DLD1 (cell line): ENCODE data around the gene PACS1.

Experiments used
- in situ Hi-C: cut with HindIII; loops from 2 replicates; pipeline ENCODE4 v1.10.0; 2017; ENCODE audit warnings: low sequenced_read_pairs

The PACS1 gene

DNA sequence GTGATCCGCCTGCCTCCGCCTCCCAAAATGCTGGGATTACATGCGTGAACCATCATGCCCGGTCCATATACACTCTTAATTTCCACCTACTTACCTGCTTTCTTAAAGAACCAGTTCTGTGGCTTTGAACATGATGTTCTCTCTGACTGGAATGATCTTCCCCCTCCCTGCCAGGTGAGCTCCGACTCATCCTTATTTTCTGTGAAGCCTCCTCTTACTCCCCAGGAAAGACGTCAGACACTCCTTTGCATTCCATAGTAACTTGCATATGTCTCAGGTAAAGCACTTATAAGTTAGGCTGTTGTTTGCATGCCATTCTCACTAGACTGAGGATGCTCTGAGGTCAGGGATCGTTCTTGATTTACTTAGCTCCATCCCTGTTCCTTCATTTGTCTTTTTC is 106.6 kb downstream of the PACS1 start:
- in situ Hi-C loops, result loop anchor here (25.0 kb wide), 1 partner anchor 89 kb away; no protein-coding TSS in a partner anchor

DNA sequence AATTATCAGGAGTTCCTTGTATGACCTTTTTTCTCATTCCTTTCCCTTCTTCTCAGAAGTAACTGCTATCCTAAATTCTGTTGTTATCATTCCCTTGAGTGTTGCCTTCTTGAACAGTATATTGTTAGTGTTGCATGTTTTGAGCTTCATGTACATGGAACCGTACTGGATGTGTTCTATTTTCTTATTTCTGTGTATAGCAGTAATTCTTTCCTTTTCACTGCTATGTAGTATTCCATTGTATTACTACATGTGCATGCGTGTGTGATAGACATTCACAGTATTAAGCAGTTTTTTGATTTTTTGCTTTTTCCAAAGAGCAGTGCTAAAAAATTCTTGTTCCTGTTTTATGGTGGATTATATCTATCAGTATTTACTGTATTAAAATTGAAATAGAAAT is 108.1 kb downstream of the PACS1 start:
- in situ Hi-C loops, result loop anchor here (25.0 kb wide), 1 partner anchor 91 kb away; no protein-coding TSS in a partner anchor

DNA sequence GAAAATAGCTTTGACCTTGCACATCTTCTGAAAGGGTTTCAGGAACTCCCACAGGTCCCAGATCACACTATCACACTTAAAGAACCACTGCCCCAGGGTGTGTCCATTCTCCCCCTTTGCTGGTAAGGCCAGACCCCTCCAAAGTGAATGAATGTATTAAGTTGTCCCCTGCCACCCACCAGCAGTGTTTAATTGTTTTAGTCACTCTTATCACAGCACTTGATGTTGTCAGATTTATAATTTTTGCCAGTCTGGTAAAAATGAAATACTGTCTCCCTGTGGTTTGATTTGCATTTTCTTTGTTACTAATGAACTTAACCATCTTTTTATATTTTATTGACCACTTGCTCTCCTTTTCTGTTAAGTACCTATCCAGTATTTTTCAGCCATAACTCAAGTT is 108.8 kb downstream of the PACS1 start:
- in situ Hi-C loops, result loop anchor here (25.0 kb wide), 1 partner anchor 92 kb away; no protein-coding TSS in a partner anchor

DNA sequence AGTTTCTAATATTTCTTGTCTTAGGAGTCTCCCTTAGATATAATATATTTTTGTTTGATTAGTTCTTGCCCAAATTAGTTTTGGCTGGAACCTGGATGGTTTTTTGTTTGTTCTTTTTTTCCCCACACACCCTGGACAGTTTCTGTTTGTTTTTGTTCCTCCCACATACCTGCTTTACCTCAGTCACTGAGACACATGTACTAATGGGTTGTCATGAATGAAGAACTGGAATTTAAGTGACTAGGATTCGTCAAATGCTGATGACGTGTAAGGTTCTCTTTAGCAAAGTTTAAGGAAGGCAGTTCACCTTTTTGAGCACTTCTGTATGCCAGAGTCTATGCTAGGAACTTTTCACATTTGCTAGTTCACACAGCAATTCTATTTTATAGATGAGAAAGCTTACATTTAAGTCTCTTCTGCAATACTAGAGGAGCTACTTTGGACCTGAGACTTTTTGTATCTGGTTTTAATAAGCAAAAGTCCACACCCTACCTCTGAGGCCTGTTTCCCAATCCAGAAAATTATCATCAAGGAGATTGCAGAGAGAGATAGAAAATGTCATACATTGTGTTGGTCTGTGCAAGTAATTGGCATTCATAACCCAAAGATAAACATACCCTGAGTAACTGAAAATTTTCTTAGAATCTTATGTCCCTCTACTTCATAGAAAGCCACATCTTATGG is 111.7 kb downstream of the PACS1 start:
- in situ Hi-C loops, result loop anchor here (25.0 kb wide), 1 partner anchor 94 kb away; no protein-coding TSS in a partner anchor

DNA sequence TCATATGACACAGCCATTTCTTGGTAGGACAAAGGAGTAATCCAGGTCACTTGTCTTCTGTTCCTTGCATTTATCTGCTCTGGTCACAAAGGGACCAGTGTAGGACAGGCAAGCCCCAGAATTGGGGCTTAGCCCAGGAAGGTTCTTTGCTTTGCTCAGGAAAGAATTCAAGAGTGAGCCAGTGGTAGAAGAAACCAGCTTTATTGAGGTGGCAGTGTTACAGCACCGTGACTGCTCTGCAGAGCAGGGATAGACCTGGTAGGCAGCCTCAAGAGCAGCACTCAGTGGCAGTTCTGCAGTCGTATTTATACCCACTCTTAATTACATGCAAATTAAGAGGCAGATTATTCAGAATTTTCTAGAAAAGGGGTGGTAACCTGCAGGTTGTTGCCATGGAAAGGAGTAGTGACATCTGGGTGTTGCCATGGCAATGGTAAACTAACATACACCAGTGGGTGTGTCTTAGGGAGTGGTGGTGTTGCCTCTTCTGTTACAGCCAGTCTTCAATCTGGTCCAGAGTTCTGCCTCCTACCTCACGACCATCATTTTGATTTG is 113.5 kb downstream of the PACS1 start:
- in situ Hi-C loops, result loop anchor here (25.0 kb wide), 1 partner anchor 96 kb away; no protein-coding TSS in a partner anchor

DNA sequence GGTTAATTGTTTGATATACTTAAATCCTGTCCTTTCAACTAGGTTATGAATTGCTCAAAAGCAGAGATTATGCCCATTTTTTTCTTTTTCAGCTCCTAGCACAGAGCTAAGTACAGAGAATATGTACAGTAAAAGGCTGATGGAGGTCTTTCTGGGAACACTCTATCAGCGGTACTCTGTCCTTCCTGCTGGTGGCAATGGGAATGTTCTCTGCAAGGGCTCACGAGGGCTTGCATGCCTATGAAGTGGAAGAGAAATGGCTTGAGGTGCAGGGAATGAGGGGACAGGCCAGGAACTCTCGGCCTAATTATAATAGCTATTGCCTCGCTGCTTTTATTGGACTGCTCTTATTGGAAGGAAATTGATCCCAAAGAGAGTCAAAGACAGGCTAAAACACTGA is 114.7 kb downstream of the PACS1 start:
- in situ Hi-C loops, result loop anchor here (25.0 kb wide), 1 partner anchor 97 kb away; no protein-coding TSS in a partner anchor

DNA sequence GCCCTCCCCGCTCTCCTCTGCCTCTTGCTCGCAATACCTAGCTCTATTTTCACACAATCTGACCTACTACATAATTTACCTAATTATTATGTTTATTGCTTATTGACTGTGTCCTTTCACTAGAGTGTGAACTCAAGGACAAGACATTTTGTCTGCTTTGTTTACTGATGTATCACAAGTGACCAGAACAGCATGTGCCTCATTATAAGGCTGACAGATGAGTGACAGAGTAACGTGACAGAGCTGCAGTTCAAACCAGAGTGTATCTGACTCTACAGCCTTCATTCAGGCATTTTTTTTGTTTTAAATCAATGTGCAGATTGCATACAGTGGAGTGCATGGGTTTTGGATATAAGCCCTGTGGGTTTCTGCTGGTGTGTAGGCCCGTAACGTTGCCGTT is 116.4 kb downstream of the PACS1 start:
- in situ Hi-C loops, result loop anchor here (25.0 kb wide), 1 partner anchor 99 kb away; no protein-coding TSS in a partner anchor

DNA sequence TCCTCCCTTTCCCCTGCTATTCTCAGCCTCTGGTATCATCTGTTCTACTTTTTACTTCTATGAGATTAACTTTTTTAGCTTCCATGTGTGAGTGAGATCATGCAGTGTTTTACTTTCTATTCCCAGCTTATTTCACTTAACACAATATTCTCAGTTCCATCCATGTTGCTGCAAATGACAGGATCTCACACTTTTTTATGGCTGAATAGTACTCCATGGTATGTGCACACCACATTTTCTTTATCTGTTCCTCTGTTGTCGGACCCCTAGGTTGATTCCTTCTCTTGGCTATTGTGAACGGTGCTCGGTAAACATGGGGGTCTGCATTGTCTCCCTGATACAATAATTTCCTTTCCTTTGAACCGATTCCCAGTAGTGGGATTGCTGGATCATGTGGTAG is 117.4 kb downstream of the PACS1 start:
- in situ Hi-C loops, result loop anchor here (25.0 kb wide), 1 partner anchor 100 kb away; no protein-coding TSS in a partner anchor

DNA sequence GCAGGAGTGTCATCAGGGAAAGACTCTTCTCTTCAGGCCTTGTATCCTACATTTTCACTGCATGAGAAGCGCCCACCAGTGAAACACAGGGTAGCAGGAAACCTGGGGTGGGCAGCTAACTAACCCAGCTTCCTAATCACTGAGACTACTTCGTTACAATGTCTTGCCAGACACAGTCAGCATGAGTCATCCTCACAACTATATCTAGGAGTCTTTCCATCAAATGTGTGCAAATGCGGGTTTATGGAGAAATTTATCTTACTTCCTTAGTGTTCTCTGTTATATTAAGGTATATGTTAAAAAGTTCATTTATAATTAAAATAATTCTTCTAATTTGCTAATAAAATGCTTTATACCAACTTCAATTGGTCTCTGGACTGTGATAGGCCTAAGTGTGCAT is 118.5 kb downstream of the PACS1 start:
- in situ Hi-C loops, result loop anchor here (25.0 kb wide), 1 partner anchor 101 kb away; no protein-coding TSS in a partner anchor

DNA sequence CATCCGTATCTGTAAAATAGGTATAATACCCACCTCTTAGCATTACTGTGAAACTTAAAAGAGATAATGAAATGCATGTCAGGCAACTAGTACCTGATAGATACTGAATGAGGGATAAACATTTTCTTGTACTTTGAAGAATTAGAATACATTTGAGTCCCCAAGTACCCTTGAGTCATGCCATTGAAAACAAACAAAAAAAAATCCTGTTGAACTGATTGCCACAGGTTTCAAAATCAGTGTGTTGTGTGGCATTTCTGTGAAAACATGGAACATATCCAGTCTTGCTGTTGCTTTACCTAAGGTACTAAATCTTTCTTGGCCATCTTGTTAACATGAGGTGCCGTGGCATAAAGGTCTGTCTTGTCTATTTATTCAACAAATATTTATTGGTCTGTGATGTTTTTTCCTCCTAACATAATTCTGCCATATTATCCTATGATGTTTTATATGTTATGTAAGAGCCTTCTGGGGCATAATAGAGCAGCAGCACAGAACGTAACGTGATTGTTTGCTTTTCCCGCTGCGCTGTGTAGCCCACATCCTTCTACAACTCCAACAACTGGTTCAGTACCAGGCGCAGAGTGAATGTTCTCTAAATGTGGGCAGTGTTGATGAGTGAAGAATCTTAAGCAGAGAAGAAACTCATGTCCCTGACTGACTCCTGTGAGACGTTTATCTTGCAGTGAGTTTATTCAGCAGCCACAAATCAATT is 119.1 kb downstream of the PACS1 start:
- in situ Hi-C loops, result loop anchor here (25.0 kb wide), 1 partner anchor 102 kb away; no protein-coding TSS in a partner anchor

DNA sequence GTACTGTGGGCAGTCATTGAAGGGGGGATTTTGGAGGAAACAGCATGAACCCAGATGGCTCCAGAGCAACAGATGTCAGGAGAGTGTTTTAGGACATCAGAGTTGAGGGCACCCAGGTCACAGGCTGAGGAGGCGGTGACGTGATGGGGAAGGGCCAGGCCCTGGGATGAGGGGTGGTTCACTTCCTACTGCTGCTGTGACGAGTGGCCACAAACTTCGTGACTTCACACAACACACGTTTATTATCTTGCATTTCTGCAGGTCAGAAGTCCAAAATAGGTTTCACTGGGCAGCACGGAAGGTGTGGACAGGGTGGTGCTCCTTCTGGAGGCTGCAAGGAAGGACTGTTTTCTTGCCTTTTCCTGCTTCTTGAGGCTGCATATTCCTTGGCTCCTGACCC is 120.7 kb downstream of the PACS1 start:
- in situ Hi-C loops, result loop anchor here (25.0 kb wide), 1 partner anchor 103 kb away; no protein-coding TSS in a partner anchor

DNA sequence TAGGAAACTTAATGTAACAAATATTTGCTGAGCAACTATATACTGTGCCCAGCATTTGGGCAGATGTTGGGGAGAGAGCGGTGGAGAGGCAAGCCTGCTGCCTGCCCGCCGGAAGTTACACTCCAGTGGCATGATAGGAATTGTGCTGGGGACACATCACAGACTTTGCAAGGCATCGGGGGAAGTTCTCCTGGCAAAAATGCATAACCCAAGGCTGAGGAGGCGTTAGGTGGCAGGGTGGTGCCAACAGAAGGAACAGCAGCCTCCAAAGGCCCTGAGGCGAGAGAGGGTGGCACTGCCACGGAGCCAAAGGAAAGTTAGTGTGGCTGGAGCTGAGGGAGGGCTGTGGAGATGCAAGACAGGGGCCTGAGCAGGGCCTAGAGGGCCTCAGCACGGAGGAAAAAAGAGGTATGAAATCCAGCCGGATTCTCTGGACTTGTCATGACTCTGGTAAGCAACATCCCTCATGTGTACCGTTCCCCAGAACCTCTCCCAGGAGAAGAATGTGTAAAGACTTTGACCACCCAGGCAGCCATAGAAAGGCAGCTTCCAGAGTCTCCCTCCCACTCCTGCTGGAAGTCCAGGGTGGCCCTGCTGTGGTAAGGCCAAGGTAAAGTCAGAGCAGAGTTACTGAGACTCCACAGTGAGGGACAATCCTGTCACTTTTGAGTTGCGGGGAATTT is 122.2 kb downstream of the PACS1 start:
- in situ Hi-C loops, result loop anchor here (25.0 kb wide), 1 partner anchor 105 kb away; no protein-coding TSS in a partner anchor

DNA sequence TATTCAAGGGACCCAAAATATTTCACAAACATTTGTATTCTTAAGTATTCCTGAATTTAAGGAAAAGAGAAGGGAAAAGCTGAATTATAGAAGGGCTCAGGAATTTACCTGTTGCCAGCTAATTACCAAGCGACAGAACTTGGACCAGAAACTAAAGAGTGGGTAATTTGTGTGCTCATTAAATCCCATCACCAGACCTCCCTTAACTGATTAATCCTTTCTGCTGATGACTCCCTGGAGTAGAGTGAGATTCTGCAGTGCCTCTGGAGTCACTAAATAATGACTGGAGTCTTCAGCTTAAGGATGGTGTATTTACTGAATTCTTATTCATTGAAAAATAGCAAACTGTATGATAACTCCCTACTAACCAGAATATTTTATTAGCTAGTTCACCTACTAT is 124.3 kb downstream of the PACS1 start:
- in situ Hi-C loops, result loop anchor here (25.0 kb wide), 1 partner anchor 107 kb away; no protein-coding TSS in a partner anchor

DNA sequence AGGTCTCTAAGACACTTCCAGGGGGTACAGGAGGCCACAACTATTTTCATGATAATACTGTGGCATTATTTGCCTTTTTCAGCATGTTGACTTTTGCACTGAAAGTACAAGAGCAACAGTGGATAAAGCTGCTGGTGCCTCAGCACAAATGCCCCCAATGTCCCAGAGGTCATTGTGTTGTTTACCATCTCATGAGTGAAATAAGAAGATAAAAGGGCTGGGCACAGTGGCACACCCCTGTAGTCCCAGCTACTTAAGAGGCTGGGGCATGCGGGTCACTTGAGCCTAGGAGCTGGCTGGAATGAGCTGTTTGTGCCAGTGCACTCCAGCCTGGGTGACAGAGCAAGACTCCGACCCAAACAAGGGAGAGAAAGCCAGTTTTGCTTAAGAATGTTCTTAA is 125.8 kb downstream of the PACS1 start:
- in situ Hi-C loops, result loop anchor here (25.0 kb wide), 1 partner anchor 109 kb away; no protein-coding TSS in a partner anchor

DNA sequence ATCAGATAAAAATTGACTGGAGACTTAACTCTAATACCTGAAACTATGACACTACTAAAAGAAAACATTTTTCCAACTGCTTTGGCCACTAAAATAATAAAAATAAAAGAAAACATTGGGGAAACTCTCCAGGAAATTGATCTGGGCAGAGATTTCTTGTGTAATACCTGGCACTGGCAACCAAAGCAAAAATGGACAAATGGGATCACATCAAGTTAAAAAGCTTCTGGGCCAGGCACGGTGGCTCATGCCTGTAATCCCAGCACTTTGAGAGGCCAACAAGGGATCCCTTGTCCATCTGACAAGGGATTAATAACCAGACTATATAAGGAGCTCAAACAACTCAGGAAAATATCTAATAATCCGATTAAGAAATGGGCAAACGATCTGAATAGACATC is 133.8 kb downstream of the PACS1 start:
- in situ Hi-C loops, result no loop called here

DNA sequence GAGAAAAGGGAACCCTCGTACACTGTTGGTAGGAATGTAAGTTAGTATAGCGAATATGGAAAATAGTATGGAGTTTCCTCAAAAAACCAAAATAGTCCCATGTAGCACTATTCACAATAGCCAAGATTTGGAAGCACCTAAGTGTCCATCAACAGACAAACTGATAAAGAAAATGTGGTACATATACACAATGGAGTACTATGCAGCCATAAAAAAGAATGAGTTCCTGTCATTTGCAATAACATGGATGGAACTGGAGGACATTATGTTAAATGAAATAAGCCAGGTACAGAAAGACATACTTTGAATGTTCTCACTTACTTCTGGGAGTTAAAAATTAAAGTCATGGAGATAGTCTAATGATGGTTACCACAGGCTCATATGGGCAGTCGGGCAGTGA is 134.3 kb downstream of the PACS1 start:
- in situ Hi-C loops, result no loop called here

DNA sequence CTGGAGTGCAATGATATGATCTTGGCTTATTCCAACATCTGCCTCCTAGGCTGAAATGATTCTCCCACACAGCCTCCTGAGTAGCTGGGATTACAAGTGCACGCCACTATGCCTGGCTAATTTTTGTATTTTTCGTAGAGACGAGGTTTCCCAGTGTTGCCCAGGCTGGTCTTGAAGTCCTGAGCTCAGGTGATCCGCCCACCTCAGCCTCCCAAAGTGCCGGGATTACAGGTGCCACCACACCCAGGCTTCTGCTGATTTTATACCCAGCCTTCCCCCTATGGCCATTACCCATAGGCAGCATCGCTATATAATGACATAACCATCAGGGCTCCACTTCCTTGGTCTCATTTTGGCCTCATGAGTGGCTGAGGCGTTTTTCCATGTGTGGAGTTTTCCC is 137.7 kb downstream of the PACS1 start:
- in situ Hi-C loops, result no loop called here

DNA sequence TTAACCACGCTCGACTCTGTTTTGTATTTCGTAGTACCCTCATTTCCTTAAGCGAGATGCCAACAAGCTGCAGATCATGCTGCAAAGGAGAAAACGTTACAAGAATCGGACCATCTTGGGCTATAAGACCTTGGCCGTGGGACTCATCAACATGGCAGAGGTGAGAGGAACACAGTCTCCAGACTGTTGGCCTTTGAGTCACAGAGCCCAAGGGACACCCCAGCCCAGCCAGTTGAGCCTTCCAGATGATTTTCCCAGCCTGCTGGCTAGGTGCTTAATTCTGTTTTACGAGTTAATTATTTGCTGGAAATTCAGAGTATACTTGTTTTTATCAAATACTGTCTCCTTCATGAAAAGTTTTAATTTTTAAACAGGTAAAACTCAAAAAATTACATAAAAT is 141.0 kb downstream of the PACS1 start:
- in situ Hi-C loops, result no loop called here

DNA sequence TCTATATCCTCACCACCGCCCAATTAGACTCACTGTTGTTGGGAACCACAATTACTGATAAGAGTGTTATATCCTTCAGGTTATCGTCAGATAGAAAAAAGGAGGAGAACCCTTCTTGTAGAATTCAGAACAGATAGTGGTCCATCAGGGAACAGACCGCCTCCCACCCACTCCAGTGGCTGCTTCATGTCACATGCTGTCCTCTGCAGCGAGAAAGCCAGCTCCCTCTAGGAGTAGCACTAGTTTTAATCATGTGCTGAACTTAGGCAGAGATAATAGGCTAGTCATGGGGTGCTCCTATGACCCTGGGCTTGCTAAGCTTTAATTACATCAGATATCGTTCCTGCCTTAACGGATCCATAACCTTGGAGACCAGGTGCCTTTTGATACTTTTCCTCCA is 146.8 kb downstream of the PACS1 start:
- in situ Hi-C loops, result no loop called here

DNA sequence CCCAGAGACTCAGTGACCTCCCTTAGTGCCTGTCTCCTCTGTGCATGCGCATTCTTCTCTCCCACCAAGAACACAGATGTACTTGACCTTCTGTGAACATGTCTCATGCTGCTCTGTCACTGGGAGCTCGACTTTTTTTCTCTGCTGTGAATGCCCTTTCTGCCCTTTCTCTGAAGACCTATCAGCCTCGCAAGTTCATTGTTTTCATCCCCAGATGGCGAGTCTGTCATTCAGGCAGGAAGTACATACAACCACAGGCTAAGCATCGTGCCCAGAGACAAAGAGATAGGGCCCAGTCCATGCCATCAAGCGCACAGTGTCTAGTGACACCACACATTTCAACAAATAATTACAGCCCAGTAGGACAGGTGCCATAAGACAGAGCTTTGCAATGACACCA is 148.0 kb downstream of the PACS1 start:
- in situ Hi-C loops, result no loop called here
